Right renal pelvis (tissue), 4 donors: ENCODE measurements around the gene NID1. TPM values are rescaled to one million over a fixed set of nuclear protein-coding genes. Genes with fewer than 3 reads are reported as not detected.
"Not testable (repeated sequence)": the region's sequence is repeated elsewhere in the genome, so short reads cannot be mapped to it uniquely, and the experiment has no call there.

Source experiments
- DNase-seq, 4 donors: peaks; one replicate each; pipeline ENCODE4 v3.0.0-alpha.2; 2013; ENCODE audit warnings: low read depth in 4 of 4, low spot score in 3 of 4, missing footprints in 1 of 4
- polyA plus RNA-seq, 4 donors: library from polyadenylated mRNA; unstranded; fragments of 120-200 nt; gene quantifications; one replicate each; pipeline ENCODE4 v1.2.1, GENCODE V29; 2013; ENCODE audit not compliant: insufficient read length in 4 of 4

NID1 gene
- polyA plus RNA-seq, 4 donors, result 190 to 219 (median 207) TPM

DNA sequence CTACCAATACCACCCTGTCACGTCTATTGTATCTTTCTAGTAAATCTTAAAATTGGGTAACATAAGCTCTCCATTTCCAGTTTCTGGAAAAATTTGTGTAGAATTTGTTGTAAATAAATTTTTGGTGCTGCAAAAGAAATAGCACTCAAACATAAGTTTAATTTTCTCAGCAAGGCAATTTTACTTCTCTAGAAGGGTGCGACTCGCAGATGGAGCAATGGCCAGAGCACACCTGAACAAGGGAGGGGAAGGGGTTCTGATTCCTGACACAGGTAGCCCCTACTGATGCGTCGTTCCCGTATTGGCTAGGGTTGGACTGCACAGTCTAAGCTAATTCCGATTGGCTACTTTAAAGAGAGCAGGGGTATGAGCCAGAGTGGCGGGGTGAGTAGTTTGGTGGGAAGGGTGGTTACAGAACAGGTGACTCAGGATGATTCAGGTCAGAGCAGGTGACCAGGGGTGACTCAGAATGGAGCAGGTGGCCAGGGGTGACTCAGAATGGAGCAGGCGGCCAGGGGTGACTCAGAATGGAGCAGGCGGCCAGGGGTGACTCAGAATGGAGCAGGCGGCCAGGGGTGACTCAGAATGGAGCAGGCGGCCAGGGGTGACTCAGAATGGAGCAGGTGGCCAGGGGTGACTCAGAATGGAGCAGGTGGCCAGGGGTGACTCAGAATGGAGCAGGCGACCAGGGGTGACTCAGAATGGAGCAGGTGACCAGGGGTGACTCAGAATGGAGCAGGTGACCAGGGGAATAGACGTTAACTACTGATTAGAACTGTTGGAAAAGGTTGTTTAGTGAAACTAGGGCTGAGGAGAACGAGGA lies 32.0 kb upstream of the NID1 start:
- DNase-seq, result peak in 3 of 4 donors; percentile 38 to 68 (median 57)

DNA sequence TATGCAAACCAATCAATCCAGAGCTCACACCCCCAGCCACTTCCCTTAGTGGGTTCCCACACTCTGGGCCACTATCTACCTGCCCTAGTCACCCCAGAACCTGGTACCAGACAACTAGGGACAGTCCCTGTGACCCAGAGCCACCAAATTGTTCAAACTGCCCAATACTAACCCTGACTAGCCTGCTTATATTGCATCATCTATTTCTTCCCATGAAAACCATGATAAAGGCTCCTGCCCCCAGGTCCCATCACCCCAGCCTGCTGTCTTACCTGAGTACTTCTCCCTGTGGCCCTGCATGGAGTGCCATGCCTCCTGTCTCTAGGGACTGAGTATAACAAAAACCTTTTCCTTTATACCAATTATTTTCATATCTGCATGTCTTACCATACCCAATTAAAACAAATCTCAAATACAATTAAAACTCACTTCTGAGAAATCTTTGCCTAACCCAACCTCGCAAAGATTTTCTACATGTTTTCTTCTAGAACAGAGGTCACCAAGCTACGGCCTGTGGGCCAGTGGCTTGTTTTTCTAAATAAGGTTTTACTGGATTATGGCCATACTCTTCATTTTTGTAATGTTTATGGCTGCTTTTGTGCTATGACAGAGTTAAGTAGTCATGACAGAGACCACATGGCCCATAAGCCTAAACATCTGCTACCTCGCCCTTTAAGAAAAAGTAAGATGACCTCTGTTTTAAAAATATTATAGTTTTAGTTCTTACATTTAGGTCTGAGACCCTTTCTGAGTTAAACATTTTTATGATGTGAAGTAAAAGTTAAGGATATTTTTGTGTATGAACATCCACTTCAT lies 31.0 kb upstream of the NID1 start:
- DNase-seq, result no peak

- DNase-seq, result no peak
These were observed 28.0 kb upstream of the NID1 start for GRCh38 chr1:236092899-236093298.

- no peak for DNase-seq
These were observed 27.0 kb upstream of the NID1 start for GRCh38 chr1:236091933-236092318.

GRCh38 chr1:236090741-236091147 lies 25.9 kb upstream of the NID1 start:
- DNase-seq, result no peak

DNA sequence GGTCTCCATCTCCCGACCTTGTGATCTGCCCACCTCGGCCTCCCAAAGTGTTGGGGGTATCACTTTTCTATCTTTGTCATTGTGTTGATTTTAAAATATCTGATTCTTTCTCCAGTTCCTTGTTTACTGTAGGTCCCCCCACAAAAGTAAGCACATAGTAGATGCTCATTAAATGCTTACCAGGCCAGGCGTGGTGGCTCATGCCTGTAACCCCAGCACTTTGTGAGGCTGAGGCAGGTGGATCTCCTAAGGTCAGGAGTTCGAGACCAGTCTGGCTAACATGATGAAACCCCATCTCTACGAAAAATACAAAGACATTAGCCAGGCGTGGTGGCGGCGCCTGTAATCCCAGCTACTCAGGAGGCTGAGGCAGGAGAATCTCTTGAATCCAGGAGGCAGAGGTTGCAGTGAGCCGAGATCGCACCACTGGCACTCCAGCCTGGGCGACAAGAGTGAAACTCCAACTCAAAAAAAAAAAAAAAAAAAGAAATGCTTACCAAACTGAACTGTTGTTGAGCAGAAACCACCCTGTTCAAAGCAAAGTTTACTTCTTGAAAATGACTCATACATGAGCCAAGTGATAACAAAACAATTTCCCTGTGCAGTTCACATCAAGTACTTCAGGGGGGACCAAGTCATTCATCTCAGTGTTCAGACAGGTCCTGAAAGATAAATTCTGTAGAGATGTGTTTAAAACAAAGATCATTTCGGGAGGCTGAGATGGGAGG lies 24.3 kb upstream of the NID1 start:
- no peak for DNase-seq

DNA sequence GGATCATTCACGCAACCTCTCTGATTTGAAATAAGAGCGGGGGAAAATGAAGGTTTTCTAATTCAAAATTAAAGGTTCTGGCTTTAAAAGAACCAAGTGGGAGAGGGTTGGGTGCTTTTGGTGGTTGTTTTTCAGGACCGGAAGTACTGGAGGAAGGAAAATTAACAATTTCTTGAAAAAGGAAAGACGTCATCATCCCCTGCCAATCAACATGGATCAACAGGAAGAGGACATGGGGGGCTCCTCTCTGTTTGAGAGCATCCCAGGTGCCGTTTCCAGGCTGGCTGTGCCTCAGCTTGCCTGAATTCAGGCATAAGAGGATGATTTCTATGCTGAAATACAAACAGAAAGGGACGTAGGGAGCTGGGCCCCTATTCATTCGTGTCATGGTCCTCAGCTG lies 21.6 kb upstream of the NID1 start:
- DNase-seq, result no peak

GRCh38 chr1:236085545-236086159 lies 20.8 kb upstream of the NID1 start:
- no peak for DNase-seq

DNA sequence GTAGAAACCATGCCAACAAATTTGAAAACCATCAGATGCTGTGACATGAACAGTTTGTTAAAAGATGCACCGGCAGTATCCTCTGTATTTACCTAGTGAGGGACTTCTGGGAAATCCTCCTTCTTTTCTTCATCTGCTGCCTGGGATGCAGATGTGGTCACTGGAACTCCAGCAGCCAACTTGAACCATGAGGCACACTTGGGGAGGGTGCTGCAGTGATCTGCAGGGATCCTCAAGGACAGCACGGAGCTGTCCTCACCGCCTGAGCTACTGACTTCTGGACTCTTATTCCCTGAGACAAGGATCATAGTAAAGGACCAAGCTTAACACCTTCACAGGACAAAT lies 19.5 kb upstream of the NID1 start:
- no peak for DNase-seq

DNA sequence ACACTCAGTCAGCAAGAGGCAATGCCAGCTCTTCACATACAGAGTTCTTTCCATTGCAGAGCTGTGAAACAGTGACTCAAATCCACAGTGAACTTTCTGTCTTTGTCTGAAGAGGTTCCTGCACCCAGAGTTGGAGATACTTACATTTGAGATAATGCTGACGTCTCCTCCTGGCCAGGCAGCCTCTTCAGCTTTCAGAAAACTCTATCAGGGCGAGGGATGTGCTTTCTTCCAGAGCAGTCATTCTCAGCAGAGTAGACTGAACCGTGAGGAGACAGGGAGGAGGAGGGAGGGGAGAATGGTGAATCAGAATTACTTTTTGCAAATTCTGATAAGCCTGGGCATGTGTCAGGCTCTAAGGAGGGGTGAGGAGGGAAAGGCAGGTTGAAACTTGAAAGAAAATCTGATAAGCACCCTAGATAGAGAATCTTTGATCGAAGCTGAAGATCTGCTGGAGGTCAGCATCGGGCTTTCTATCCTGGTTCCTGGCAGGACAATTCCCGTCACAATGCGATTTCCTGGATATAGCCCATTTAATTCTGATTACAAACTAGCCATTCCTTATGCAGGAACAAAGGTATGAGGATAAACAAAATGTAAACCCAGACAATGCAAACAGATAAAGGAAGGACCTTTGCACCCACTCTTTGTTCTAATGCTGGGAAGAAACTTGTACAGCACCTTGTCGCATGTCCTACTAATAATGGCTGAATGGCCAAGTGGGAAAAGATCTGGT lies 18.9 kb upstream of the NID1 start:
- no peak for DNase-seq

DNA sequence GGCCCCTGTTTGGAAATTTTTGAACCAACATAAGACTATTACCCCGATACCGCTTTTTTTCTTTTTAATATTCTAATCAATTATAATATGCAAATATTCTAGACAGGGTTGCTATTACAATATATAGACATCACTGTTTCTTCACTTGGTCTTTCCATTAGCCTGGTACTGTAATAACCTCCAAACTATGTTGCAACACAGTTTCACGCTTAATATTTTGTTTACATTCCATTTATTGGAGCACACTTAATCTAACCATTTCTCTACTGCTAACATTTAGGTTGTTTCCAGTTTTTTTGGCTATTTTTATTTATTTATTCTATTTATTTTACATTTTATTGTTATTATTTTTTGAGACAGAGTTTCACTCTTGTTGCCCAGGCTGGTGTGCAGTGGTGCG lies 17.6 kb upstream of the NID1 start:
- DNase-seq, result no peak

DNA sequence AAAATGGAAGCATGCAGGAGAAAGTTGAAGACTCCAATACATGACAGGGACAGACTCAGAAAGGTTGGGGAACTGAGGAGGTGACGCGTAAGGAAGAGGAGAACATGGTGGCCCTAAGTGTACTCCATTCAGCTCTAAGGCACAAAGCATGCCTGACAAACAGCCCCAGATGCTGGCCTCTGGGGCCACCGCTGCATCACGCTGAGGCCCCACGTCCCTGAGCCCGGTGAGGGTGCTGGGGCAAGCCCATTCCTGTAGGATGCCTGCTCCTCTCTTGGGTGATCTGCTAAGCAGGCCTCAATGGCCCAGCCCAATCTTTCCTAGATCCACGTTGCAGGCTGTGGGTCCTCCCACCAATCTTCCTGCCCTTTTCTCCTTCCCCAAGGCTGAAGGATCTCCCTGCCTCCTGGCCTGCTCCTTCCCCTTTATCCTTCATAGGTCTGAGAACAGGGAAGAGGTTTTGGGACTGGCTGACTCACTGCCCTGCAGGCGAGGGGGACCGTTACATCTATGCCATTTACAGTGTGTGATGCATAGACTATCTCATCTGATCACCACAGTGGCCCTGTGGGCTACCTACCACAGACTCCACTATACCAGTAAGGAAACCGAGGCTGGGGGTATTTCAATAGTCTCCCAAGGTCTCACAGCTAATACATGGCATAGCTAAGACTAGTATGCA lies 16.8 kb upstream of the NID1 start:
- DNase-seq, result no peak

- no peak for DNase-seq
These were observed 14.8 kb upstream of the NID1 start for GRCh38 chr1:236079703-236080102.

DNA sequence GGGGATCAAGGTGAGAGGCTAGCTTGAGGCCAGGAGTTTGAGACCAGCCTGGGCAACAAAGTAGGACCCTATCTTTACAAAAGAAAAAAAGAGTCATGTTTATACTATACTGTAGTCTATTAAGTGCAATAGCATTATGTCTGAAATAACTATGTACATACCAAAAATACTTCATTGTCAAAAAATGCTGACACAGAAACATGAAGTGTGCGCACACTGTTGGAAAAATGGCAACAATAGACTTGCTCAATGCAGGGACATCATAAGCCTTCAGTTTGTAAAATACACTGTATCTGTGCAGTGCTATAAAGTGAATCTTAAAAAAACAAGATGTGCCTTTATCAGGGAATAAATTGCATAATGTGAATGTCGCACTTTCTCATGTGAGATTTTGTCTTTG lies 14.1 kb upstream of the NID1 start:
- no peak for DNase-seq

- DNase-seq, result not testable (repeated sequence)
These were observed 13.2 kb upstream of the NID1 start for GRCh38 chr1:236078077-236078476.

DNA sequence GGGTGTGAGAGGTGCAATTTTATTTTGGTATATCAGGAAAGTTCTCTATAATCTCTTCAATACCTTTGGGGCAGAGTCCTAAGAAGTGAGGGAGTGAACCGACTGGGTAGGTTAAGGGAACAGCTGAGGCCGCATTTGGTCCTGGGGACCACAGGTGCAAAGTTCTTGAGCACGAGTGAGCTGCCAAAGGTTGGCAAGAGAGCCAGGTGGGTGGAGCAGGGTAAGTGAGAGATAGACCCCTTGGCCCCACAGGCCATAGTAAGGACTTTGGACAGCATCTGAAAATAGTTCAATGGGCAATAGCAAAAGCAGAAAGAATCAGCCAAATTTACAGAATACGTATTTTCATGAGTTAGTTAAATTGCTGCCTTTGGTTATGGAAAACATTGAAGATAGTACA lies 11.0 kb upstream of the NID1 start:
- DNase-seq, result no peak

- no peak for DNase-seq
These were observed 8.5 kb upstream of the NID1 start for GRCh38 chr1:236073307-236073897.

DNA sequence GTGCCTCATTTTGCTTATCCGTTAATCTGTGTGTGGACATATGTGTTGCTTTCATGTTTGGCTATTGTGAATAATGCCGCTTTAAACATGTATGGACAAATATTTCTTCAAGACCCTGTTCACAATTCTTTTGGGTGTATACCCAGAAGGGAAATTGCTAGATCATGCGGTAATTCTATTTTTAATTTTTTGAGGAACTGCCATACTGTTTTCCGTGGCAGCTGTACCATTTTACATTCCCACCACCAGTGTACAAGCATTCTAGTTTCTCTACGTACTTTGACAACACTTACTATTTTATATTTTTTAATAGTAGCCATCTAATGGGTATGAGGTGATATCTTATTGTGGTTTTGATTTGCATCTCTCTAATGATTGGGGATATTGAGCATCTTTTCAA lies 7.1 kb upstream of the NID1 start:
- no peak for DNase-seq

DNA sequence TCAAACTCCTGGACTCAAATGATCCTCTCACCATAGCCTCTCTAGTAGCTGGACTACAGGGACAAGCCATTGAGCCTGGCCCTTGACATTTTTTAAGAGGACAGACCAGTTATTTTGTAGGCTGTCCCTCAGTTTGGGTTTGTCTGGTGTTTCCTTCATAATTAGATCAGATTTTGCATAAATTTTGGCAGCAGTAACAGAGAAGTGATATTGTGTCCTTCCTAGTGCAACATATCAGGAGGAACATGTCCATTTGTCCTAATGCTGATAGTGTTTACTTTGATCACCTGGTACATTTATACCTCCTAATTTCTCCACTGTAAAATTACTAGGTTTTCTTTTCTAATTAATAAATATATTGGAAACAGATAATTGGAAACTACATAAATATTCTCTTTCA lies 5.9 kb upstream of the NID1 start:
- DNase-seq, result no peak
